GM12874 (cell line): ENCODE data around the gene RIPOR2.

Experiments
- TF ChIP-seq, protein P1 (sequence below): IDR thresholded peaks from 2 replicates; pipeline ENCODE4 v1.5.1; 2011; ENCODE audit warnings: low read depth, mild to moderate bottlenecking, control low read depth, low read length, moderate library complexity; ENCODE audit not compliant: insufficient read depth

Gene RIPOR2

DNA sequence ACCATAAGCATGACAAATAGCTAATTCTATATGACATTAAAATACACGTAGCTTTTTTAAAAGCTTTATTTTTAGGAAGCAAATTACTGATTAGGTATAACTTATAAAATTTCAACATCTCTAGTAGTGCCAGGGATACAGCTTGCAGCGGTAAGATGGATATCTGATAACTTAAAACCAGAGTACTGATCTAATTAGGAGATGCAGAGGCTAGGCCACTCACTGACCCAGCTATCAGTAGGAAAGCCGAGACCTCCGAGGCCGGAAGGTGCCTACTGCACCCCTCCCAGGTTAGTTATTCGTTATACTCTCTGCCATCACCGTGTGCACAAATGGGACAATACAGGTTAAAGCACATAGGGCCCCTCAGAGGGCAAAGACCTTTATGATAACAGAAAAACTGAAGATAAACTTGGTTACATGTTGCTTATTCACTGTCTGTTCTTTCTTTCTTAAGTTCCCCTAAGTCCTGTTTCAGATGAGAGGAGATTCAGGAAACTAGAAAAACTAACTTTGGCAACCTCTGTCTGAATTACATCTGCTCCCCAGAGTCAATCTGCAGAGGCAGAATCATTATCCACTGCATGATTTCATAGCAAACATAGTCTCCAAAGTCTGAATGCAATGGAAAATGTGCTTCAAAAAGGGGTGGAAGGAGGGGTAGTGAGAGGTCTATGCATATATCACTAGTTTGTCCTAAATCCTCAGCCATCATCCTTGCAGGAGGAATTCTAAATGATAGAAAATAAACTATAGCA is 60.8 kb downstream of the RIPOR2 start:
- TF ChIP-seq, protein P1, sequence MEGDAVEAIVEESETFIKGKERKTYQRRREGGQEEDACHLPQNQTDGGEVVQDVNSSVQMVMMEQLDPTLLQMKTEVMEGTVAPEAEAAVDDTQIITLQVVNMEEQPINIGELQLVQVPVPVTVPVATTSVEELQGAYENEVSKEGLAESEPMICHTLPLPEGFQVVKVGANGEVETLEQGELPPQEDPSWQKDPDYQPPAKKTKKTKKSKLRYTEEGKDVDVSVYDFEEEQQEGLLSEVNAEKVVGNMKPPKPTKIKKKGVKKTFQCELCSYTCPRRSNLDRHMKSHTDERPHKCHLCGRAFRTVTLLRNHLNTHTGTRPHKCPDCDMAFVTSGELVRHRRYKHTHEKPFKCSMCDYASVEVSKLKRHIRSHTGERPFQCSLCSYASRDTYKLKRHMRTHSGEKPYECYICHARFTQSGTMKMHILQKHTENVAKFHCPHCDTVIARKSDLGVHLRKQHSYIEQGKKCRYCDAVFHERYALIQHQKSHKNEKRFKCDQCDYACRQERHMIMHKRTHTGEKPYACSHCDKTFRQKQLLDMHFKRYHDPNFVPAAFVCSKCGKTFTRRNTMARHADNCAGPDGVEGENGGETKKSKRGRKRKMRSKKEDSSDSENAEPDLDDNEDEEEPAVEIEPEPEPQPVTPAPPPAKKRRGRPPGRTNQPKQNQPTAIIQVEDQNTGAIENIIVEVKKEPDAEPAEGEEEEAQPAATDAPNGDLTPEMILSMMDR: no peak

DNA sequence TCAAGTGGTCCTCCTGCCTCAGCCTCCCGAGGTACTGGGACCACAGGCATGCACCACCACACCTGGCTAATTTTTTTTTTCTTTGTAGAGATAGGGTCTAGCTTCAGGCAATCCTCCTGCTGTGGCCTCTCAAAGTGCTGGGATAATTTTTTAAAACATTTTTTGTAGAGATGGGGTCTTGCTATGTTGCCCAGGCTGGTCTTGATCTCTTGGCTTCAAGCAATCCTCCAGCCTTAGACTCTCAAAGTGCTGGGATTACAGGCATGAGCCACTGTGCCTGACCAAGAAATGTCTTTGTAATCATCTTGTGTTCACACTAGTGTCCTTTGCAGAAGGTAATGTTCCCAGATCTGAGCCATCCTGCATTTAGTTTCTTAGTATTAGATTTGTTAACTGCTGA is 61.6 kb downstream of the RIPOR2 start:
- TF ChIP-seq, protein P1: no peak

DNA sequence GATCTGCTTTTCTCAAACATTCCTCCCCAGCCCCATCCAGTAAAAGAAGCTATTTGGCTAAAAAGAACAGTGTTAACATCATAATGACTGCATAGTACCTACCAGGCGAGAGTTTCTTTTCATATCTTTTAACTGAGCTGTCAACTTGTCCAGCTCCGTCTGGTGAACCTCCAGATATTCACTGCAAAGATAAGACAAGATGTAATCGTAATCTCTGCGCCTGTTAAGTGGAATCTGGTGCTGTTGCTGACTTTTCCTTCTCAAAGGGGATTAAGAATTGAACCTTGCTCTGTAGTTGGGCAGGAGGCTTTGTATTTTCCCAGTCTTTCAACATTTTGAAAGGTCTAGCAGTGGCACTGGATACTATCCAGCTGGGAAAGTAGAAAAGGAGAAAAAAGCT is 63.0 kb downstream of the RIPOR2 start:
- TF ChIP-seq, protein P1: no peak

DNA sequence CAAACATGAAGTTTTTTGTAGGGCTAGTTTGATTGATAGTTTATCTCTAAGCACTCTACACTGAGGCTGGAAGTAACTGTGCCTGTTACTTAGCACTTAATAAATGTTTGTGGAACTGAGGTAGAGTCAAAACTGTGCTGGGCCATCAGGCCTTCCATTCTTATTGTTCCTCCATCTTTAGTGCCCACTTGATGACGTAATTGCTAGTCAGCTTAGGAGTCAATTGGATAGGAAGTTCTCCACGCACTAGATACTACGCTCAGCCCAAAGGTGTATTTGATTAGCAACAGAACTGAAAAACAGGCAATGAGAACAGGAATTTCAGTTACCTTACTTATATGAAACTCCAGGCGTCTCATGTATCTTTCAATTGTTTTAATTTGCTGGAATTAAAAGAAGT is 67.0 kb downstream of the RIPOR2 start:
- TF ChIP-seq, protein P1: no peak

DNA sequence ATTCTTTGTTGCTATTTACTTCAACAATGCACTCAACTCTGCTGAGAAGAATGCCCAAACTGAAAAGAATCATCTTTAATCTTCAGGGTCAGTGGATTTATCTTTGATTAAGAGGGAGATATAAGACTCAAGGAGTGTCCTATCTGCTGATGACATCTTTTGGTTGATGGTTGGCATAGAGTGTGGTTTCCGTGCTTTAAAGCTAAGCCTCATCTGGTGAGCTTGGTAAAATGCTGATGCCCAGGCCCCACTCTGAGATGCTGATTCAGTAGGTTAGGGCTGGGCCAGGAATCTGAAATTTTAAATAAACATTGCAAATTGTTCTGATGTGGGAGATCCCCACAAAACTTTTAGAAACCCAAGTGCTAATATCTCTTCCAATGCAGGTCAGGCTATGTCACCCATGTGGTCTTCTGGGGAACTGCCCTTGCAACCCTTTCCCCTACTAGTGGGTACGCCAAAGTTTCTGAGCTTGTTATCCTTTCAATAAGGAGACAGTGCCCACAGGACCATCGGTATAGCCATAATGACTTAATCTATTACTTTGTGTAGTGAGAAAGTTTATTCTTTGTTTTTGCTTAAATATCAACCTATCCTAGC is 68.6 kb downstream of the RIPOR2 start:
- TF ChIP-seq, protein P1: no peak

DNA sequence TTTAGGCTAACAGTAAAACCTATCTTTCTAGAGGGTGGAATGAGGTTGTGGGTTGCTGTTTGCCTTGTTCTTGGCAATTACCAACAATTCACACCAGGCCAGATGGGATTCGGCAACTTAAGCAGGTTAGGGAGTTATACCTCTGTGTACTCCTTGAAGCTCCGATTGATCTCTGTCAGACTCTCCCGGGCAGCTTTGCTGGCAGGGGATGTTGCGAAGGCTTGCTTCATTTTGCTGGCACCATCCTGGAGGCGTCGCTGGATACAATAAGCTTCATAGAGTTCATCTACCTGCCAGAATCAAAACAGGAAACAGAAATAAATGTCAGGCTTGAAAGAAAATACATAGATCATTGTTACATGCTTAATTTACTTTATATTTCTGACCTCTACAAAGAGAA is 70.6 kb downstream of the RIPOR2 start:
- TF ChIP-seq, protein P1: no peak

DNA sequence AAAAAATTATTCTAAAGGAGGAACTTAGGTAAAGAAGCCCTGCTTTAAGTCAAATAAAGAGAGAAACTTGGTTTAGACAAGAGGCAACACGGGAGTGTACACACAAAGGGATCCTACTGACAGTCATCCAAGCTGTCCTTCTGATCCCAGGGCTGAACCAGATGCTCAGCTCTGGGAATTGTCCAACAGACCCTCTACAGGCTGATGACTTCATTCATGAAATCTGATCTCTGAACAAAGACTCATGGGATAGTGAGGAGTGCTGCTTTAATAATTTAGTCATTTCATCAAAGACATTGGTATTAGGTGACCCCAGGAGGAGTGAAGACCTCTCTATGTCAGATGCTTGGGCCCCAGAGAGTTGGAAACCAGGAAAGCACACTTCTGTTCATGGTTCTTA is 71.4 kb downstream of the RIPOR2 start:
- TF ChIP-seq, protein P1: no peak
